ENCODE measurements around the gene SPRY1. TPM values are rescaled to one million over a fixed set of nuclear protein-coding genes. Genes with fewer than 3 reads are reported as not detected.

The SPRY1 gene
- total and polyA plus RNA-seq, 2 of the 8 experiments (the other 6 are each of a cell fraction or from before 2014, with no cell fraction given) = 11.7 to 56.2 TPM

GRCh38 chr4:123398853-123399626 is 2.4 kb downstream of the SPRY1 start (continued):
- TF ChIP-seq, protein P1, sequence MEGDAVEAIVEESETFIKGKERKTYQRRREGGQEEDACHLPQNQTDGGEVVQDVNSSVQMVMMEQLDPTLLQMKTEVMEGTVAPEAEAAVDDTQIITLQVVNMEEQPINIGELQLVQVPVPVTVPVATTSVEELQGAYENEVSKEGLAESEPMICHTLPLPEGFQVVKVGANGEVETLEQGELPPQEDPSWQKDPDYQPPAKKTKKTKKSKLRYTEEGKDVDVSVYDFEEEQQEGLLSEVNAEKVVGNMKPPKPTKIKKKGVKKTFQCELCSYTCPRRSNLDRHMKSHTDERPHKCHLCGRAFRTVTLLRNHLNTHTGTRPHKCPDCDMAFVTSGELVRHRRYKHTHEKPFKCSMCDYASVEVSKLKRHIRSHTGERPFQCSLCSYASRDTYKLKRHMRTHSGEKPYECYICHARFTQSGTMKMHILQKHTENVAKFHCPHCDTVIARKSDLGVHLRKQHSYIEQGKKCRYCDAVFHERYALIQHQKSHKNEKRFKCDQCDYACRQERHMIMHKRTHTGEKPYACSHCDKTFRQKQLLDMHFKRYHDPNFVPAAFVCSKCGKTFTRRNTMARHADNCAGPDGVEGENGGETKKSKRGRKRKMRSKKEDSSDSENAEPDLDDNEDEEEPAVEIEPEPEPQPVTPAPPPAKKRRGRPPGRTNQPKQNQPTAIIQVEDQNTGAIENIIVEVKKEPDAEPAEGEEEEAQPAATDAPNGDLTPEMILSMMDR (IDR thresholded peaks at IDR 0.05; ENCODE audit: control extremely low read depth in 1 of 3, insufficient read depth in 1 of 3, low read depth in 1 of 3, low read length in 3 of 3) = peak in 1 of 3 experiments; percentile 11; a peak in 1 of 4 replicates
- TF ChIP-seq MAFK (IDR thresholded peaks at IDR 0.05; ENCODE audit: low read depth, low read length) (no peak), CBX5 (IDR thresholded peaks at IDR 0.05; ENCODE audit: low read depth, low read length) (no peak), TBP (IDR thresholded peaks at IDR 0.05; ENCODE audit: low read depth, low read length) (peak; percentile 14; the same call in 1 of the 2 replicates), TAF1 (IDR thresholded peaks at IDR 0.05; ENCODE audit: low read depth, low read length) (peak; percentile 45; the same call in 1 of the 2 replicates), RBBP5 (IDR thresholded peaks at IDR 0.05; ENCODE audit: borderline replicate concordance, low read depth, low read length) (0 out of 2 replicates have a peak, but pooled peaks have one; percentile 68), RAD21 (IDR thresholded peaks at IDR 0.05 in 1 of 2, conservative IDR thresholded peaks at IDR 0.05 in 1 of 2; ENCODE audit: low read depth in 2 of 2, low read length in 2 of 2) (peak; percentile 31 to 42; a peak in 3 of 4 replicates), CEBPB (IDR thresholded peaks at IDR 0.05; ENCODE audit: low read depth, low read length) (no peak), NRF1 (IDR thresholded peaks at IDR 0.05; ENCODE audit: low read depth, low read length) (no peak), TAF7 (optimal IDR thresholded peaks at IDR 0.05; ENCODE audit: borderline replicate concordance, low read depth, low read length) (no peak), CTBP2 (IDR thresholded peaks at IDR 0.05; ENCODE audit: borderline replicate concordance, insufficient read depth, insufficient read length, low read length) (no peak), SAP30 (IDR thresholded peaks at IDR 0.05; ENCODE audit: insufficient read depth, insufficient replicate concordance, low read length) (peak; percentile 31)
